ENCODE measurements around the gene RTEL1.

Gene RTEL1

GRCh38 chr20:63655249-63655648 is 2.9 kb upstream of the RTEL1 start:
- Histone ChIP-seq H3K27me3 (ENCODE audit: insufficient read depth, low read length) (peaks cover 11% of the 10 kb centered on the region), H3K14ac (ENCODE audit: low read length) (no peak overlapping the region), H3K79me2 (ENCODE audit: control insufficient read depth, insufficient read depth, low read length, poor library complexity) (peaks cover 4% of the 10 kb centered on the region), H3K36me3 (ENCODE audit: control insufficient read depth in 1 of 2, insufficient read depth in 2 of 2, low read length in 2 of 2) (no peaks in the 10 kb centered on the region), H2AFZ (ENCODE audit: insufficient read depth, low read length, poor library complexity) (no peak overlapping the region), H4K8ac (ENCODE audit: low read depth, low read length) (no peak overlapping the region), H2BK12ac (ENCODE audit: low read length) (no peak overlapping the region), H2AK5ac (ENCODE audit: low read length) (no peak overlapping the region), H4K91ac (ENCODE audit: low read depth, low read length) (no peak overlapping the region), H3K4me2 (ENCODE audit: low read length) (no peak overlapping the region), H3K4me3 (ENCODE audit: low read depth, low read length) (no peak overlapping the region), H3K27ac (ENCODE audit: low read depth, low read length) (no peak overlapping the region), H3K9ac (ENCODE audit: low read length) (no peak overlapping the region), H3K79me1 (ENCODE audit: low read length) (peaks cover 10% of the 10 kb centered on the region), H2BK5ac (ENCODE audit: low read depth, low read length, poor library complexity) (no peak overlapping the region), H2BK120ac (ENCODE audit: insufficient read depth, low read length, poor library complexity) (no peak overlapping the region), H4K12ac (ENCODE audit: low read depth, low read length) (no peak overlapping the region), H3K9me3 (ENCODE audit: insufficient read depth, low read depth, low read length) (no peaks in the 10 kb centered on the region), H3K4me1 (ENCODE audit: control insufficient read depth in 1 of 2, insufficient read depth in 2 of 2, low read length in 2 of 2) (peaks cover 18 to 33% of the 10 kb centered on the region in 2 experiments), H3K4ac (ENCODE audit: low read depth, low read length) (no peak overlapping the region), H3K23ac (ENCODE audit: low read length) (no peak overlapping the region), H3K18ac (ENCODE audit: low read length) (no peak overlapping the region)
- DNase-seq: no peak
- WGBS (ENCODE audit: extremely low coverage, insufficient coverage, insufficient read length): no CpG with 5 or more reads among the region's 4 CpGs

GRCh38 chr20:63656451-63656850 is 1.7 kb upstream of the RTEL1 start:
- Histone ChIP-seq H3K79me2 (ENCODE audit: control insufficient read depth, insufficient read depth, low read length, poor library complexity) (peaks cover 4% of the 10 kb centered on the region), H2AK5ac (ENCODE audit: low read length) (no peak overlapping the region), H3K27ac (ENCODE audit: low read depth, low read length) (no peak overlapping the region), H3K4me2 (ENCODE audit: low read length) (no peak overlapping the region), H3K9me3 (ENCODE audit: insufficient read depth, low read depth, low read length) (no peaks in the 10 kb centered on the region), H3K18ac (ENCODE audit: low read length) (no peak overlapping the region), H3K23ac (ENCODE audit: low read length) (no peak overlapping the region), H2AFZ (ENCODE audit: insufficient read depth, low read length, poor library complexity) (no peak overlapping the region), H2BK120ac (ENCODE audit: insufficient read depth, low read length, poor library complexity) (no peak overlapping the region), H4K91ac (ENCODE audit: low read depth, low read length) (no peak overlapping the region), H3K9ac (ENCODE audit: low read length) (no peak overlapping the region), H2BK5ac (ENCODE audit: low read depth, low read length, poor library complexity) (no peak overlapping the region), H4K12ac (ENCODE audit: low read depth, low read length) (no peak overlapping the region), H3K14ac (ENCODE audit: low read length) (no peak overlapping the region), H3K4me3 (ENCODE audit: low read depth, low read length) (no peak overlapping the region), H3K4me1 (ENCODE audit: control insufficient read depth in 1 of 2, insufficient read depth in 2 of 2, low read length in 2 of 2) (peaks cover 18 to 33% of the 10 kb centered on the region in 2 experiments), H3K4ac (ENCODE audit: low read depth, low read length) (no peak overlapping the region), H3K36me3 (ENCODE audit: control insufficient read depth in 1 of 2, insufficient read depth in 2 of 2, low read length in 2 of 2) (peaks cover 6 to 8% of the 10 kb centered on the region in 2 experiments), H4K8ac (ENCODE audit: low read depth, low read length) (no peak overlapping the region), H3K79me1 (ENCODE audit: low read length) (peaks cover 10% of the 10 kb centered on the region), H2BK12ac (ENCODE audit: low read length) (no peak overlapping the region), H3K27me3 (ENCODE audit: insufficient read depth, low read length) (peaks cover 11% of the 10 kb centered on the region)
- no peak for DNase-seq
- no CpG with 5 or more reads among the region's 3 CpGs for WGBS (ENCODE audit: extremely low coverage, insufficient coverage, insufficient read length)

- Histone ChIP-seq H3K4me1 (ENCODE audit: control insufficient read depth in 1 of 2, insufficient read depth in 2 of 2, low read length in 2 of 2) (peaks cover 14 to 27% of the 10 kb centered on the region in 2 experiments), H3K23ac (ENCODE audit: low read length) (no peak overlapping the region), H2AFZ (ENCODE audit: insufficient read depth, low read length, poor library complexity) (peak overlapping the region; percentile 94), H2BK5ac (ENCODE audit: low read depth, low read length, poor library complexity) (no peak overlapping the region), H4K91ac (ENCODE audit: low read depth, low read length) (peak overlapping the region; percentile 58), H3K4me2 (ENCODE audit: low read length) (peak overlapping the region; percentile 79), H3K18ac (ENCODE audit: low read length) (no peak overlapping the region), H3K79me1 (ENCODE audit: low read length) (peaks cover 10% of the 10 kb centered on the region), H2BK12ac (ENCODE audit: low read length) (peak overlapping the region; percentile 9), H3K4ac (ENCODE audit: low read depth, low read length) (no peak overlapping the region), H2AK5ac (ENCODE audit: low read length) (peak overlapping the region; percentile 24), H3K79me2 (ENCODE audit: control insufficient read depth, insufficient read depth, low read length, poor library complexity) (peaks cover 4% of the 10 kb centered on the region), H3K9ac (ENCODE audit: low read length) (no peak overlapping the region), H4K12ac (ENCODE audit: low read depth, low read length) (peak overlapping the region; percentile 96), H3K4me3 (ENCODE audit: low read depth, low read length) (no peak overlapping the region), H4K8ac (ENCODE audit: low read depth, low read length) (peak overlapping the region; percentile 99), H3K14ac (ENCODE audit: low read length) (no peak overlapping the region), H3K27me3 (ENCODE audit: insufficient read depth, low read length) (peaks cover 4% of the 10 kb centered on the region), H3K36me3 (ENCODE audit: control insufficient read depth in 1 of 2, insufficient read depth in 2 of 2, low read length in 2 of 2) (peaks cover 15 to 17% of the 10 kb centered on the region in 2 experiments), H3K9me3 (ENCODE audit: insufficient read depth, low read depth, low read length) (no peaks in the 10 kb centered on the region), H2BK120ac (ENCODE audit: insufficient read depth, low read length, poor library complexity) (peak overlapping the region; percentile 48), H3K27ac (ENCODE audit: low read depth, low read length) (no peak overlapping the region)
- no peak for DNase-seq
- WGBS (ENCODE audit: extremely low coverage, insufficient coverage, insufficient read length): no CpG with 5 or more reads among the region's 31 CpGs
Measured at GRCh38 chr20:63657260-63657936, 714 bp upstream of the RTEL1 start.

GRCh38 chr20:63658749-63659187 is 656 bp downstream of the RTEL1 start:
- Histone ChIP-seq H2BK5ac (ENCODE audit: low read depth, low read length, poor library complexity) (peak overlapping the region; percentile 18), H2BK120ac (ENCODE audit: insufficient read depth, low read length, poor library complexity) (peak overlapping the region; percentile 34), H2AK5ac (ENCODE audit: low read length) (peak overlapping the region; percentile 50), H2BK12ac (ENCODE audit: low read length) (no peak overlapping the region), H3K36me3 (ENCODE audit: control insufficient read depth in 1 of 2, insufficient read depth in 2 of 2, low read length in 2 of 2) (peaks cover 28 to 31% of the 10 kb centered on the region in 2 experiments), H4K91ac (ENCODE audit: low read depth, low read length) (peak overlapping the region; percentile 52), H3K14ac (ENCODE audit: low read length) (peak overlapping the region; percentile 87), H4K8ac (ENCODE audit: low read depth, low read length) (peak overlapping the region; percentile 91), H3K4ac (ENCODE audit: low read depth, low read length) (peak overlapping the region; percentile 41), H3K4me1 (ENCODE audit: control insufficient read depth in 1 of 2, insufficient read depth in 2 of 2, low read length in 2 of 2) (peaks cover 5 to 17% of the 10 kb centered on the region in 2 experiments), H3K9me3 (ENCODE audit: insufficient read depth, low read depth, low read length) (no peaks in the 10 kb centered on the region), H4K12ac (ENCODE audit: low read depth, low read length) (peak overlapping the region; percentile 72), H3K79me1 (ENCODE audit: low read length) (peaks cover 10% of the 10 kb centered on the region), H3K27me3 (ENCODE audit: insufficient read depth, low read length) (no peaks in the 10 kb centered on the region), H3K4me3 (ENCODE audit: low read depth, low read length) (peak overlapping the region; percentile 90), H3K27ac (ENCODE audit: low read depth, low read length) (peak overlapping the region; percentile 24), H3K23ac (ENCODE audit: low read length) (no peak overlapping the region), H2AFZ (ENCODE audit: insufficient read depth, low read length, poor library complexity) (peak overlapping the region; percentile 73), H3K79me2 (ENCODE audit: control insufficient read depth, insufficient read depth, low read length, poor library complexity) (peaks cover 4% of the 10 kb centered on the region), H3K18ac (ENCODE audit: low read length) (peak overlapping the region; percentile 16), H3K9ac (ENCODE audit: low read length) (peak overlapping the region; percentile 72), H3K4me2 (ENCODE audit: low read length) (peak overlapping the region; percentile 79)
- WGBS (ENCODE audit: extremely low coverage, insufficient coverage, insufficient read length): no CpG with 5 or more reads among the region's 25 CpGs
- no peak for DNase-seq

Data from trophoblast cell (in vitro differentiated cells and primary cell).